ENCODE measurements around the gene ABCA2. TPM values are rescaled to one million over a fixed set of nuclear protein-coding genes. Genes with fewer than 3 reads are reported as not detected.

ABCA2 gene
- total RNA-seq, 1 experiment from 2014 or later = 21.7 TPM

GRCh38 chr9:136995362-136995761 lies 32.7 kb downstream of the ABCA2 start:
- Mint-ChIP-seq H3K36me3 (ENCODE audit: insufficient read depth, unreplicated experiment) (peaks cover 12% of the 10 kb centered on the region), H3K9me3 (ENCODE audit: unreplicated experiment) (no peaks in the 10 kb centered on the region), H3K27me3 (ENCODE audit: insufficient read depth, unreplicated experiment) (no peaks in the 10 kb centered on the region), H3K4me1 (ENCODE audit: insufficient read depth, unreplicated experiment) (peaks cover 4% of the 10 kb centered on the region), H3K4me3 (ENCODE audit: unreplicated experiment) (no peak overlapping the region), H3K27ac (ENCODE audit: low read depth, unreplicated experiment) (no peak overlapping the region)
- intact Hi-C loops (cut with micrococcal nuclease) = no loop called here
- BruUV-seq (replicated peaks) = no TSS peak
- POLR2A ChIA-PET = interaction anchor here (0.6 kb wide), 2 partner anchors 111 to 174 kb away, joined by 3 read pairs; no protein-coding TSS in a partner anchor
- CTCF ChIA-PET = interaction anchor here (0.9 kb wide), 1 partner anchor 34 kb away, joined by 4 read pairs; no protein-coding TSS in a partner anchor
- DNase-seq (ENCODE audit: unreplicated experiment) = no peak
- TF ChIP-seq CTCF (IDR thresholded peaks at IDR 0.05; ENCODE audit: unreplicated experiment) = no peak

DNA sequence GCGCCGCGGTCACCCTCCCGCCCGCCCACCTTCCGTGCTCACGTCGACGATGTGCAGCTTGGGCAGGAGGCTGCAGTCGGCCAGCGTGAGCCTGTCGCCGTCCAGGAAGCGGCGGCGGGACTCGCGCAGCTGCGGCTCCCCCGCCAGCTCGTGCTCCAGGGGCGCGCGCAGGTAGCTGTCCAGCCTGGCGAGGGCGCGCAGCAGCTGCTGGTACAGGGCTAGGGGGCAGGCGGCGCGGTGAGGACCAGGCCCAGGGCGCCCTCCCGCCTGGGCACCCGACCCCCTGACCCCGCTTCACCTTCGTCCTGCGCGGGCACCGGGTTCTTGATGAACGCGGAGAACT lies 33.2 kb downstream of the ABCA2 start:
- no peaks in the 10 kb centered on the region for H3K9me3 Mint-ChIP-seq (ENCODE audit: unreplicated experiment)
- ChIA-PET CTCF (no interaction called here), POLR2A (no interaction called here)
- H3K27me3 Mint-ChIP-seq (ENCODE audit: insufficient read depth, unreplicated experiment) = no peaks in the 10 kb centered on the region
- no peak for TF ChIP-seq CTCF (IDR thresholded peaks at IDR 0.05; ENCODE audit: unreplicated experiment)
- BruUV-seq (replicated peaks) = no TSS peak
- intact Hi-C loops (cut with micrococcal nuclease) = no loop called here
- no peak overlapping the region for H3K27ac Mint-ChIP-seq (ENCODE audit: low read depth, unreplicated experiment)
- peaks cover 4% of the 10 kb centered on the region for H3K4me1 Mint-ChIP-seq (ENCODE audit: insufficient read depth, unreplicated experiment)
- no peak for DNase-seq (ENCODE audit: unreplicated experiment)
- H3K36me3 Mint-ChIP-seq (ENCODE audit: insufficient read depth, unreplicated experiment) = peaks cover 12% of the 10 kb centered on the region
- H3K4me3 Mint-ChIP-seq (ENCODE audit: unreplicated experiment) = no peak overlapping the region

GRCh38 chr9:136994180-136994887 lies 33.7 kb downstream of the ABCA2 start:
- peaks cover 4% of the 10 kb centered on the region for H3K4me1 Mint-ChIP-seq (ENCODE audit: insufficient read depth, unreplicated experiment)
- H3K4me3 Mint-ChIP-seq (ENCODE audit: unreplicated experiment) = peak overlapping the region; percentile 82
- no peaks in the 10 kb centered on the region for H3K27me3 Mint-ChIP-seq (ENCODE audit: insufficient read depth, unreplicated experiment)
- H3K36me3 Mint-ChIP-seq (ENCODE audit: insufficient read depth, unreplicated experiment) = peaks cover 12% of the 10 kb centered on the region
- POLR2A ChIA-PET = interaction anchor here (0.7 kb wide), 1 partner anchor 45 kb away, joined by 3 read pairs; no protein-coding TSS in a partner anchor
- H3K27ac Mint-ChIP-seq (ENCODE audit: low read depth, unreplicated experiment) = no peak overlapping the region
- no TSS peak for BruUV-seq (replicated peaks)
- no peak for TF ChIP-seq CTCF (IDR thresholded peaks at IDR 0.05; ENCODE audit: unreplicated experiment)
- intact Hi-C loops (cut with micrococcal nuclease) = no loop called here
- DNase-seq (ENCODE audit: unreplicated experiment) = no peak
- CTCF ChIA-PET = no interaction called here
- no peaks in the 10 kb centered on the region for H3K9me3 Mint-ChIP-seq (ENCODE audit: unreplicated experiment)

DNA sequence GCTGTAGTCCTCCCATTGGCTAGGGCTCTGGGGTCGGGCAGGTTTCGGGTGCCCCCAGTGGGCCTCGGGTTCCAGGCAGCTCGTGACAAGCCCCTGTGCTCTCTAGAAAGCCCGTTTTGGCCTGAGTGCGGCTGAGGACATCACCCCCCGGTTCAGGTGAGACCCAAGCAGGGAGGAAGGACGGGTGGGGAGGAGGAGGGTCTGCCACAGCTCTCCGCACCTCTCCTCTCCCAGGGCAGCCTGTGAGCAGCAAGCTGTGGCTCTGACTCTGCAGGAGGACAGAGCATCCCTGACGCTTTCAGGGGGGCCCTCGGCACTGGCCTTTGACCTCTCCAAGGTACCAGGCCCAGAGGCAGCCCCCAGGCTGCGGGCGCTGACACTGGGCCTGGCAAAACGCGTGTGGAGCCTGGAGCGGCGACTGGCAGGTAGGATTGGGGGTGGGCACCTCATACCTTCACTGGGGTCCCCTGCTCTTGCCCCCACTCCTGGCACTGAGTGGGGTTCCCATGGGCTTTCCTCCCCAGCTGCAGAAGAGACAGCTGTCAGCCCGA lies 35.1 kb downstream of the ABCA2 start:
- Mint-ChIP-seq H3K4me3 (ENCODE audit: unreplicated experiment) (peak overlapping the region; percentile 82), H3K9me3 (ENCODE audit: unreplicated experiment) (no peaks in the 10 kb centered on the region), H3K27me3 (ENCODE audit: insufficient read depth, unreplicated experiment) (no peaks in the 10 kb centered on the region), H3K36me3 (ENCODE audit: insufficient read depth, unreplicated experiment) (peaks cover 12% of the 10 kb centered on the region), H3K4me1 (ENCODE audit: insufficient read depth, unreplicated experiment) (peaks cover 4% of the 10 kb centered on the region), H3K27ac (ENCODE audit: low read depth, unreplicated experiment) (peak overlapping the region; percentile 81)
- ChIA-PET POLR2A (interaction anchor here (0.8 to 2.0 kb wide), 5 partner anchors 21 to 137 kb away, joined by 3 to 9 read pairs (median 5); no protein-coding TSS in a partner anchor), CTCF (interaction anchor here (0.6 to 2.1 kb wide), 4 partner anchors 36 to 822 kb away, joined by 3 to 7 read pairs (median 4); no protein-coding TSS in a partner anchor)
- BruUV-seq (replicated peaks) = TSS peak; percentile 82
- DNase-seq (ENCODE audit: unreplicated experiment) = no peak
- no peak for TF ChIP-seq CTCF (IDR thresholded peaks at IDR 0.05; ENCODE audit: unreplicated experiment)
- intact Hi-C loops (cut with micrococcal nuclease) = loop anchor here (1.0 kb wide), 1 partner anchor 45 kb away; no protein-coding TSS in a partner anchor

Measured in MCF 10A (cell line).